Bone marrow (tissue), 2 donors: ENCODE data around the gene NUDCD3.
A peak's percentile ranks its signal among the peaks of the same experiment; 100 is the strongest.
"Not testable (repeated sequence)": the region's sequence is repeated elsewhere in the genome, so short reads cannot be mapped to it uniquely, and the experiment has no call there.

Source experiments
- DNase-seq, 2 donors: peaks; one replicate each; lab custom pipeline; 2025; lab: John Stamatoyannopoulos, UW

Gene NUDCD3

GRCh38 chr7:44517175-44517574, 26.7 kb upstream of the NUDCD3 start:
- no peak for DNase-seq

- no peak for DNase-seq
These were observed 25.3 kb upstream of the NUDCD3 start for GRCh38 chr7:44515590-44516268.

GRCh38 chr7:44512736-44513135, 22.3 kb upstream of the NUDCD3 start:
- DNase-seq, result no peak

GRCh38 chr7:44511863-44512468, 21.5 kb upstream of the NUDCD3 start:
- DNase-seq, result no peak

- no peak for DNase-seq
These were observed 20.8 kb upstream of the NUDCD3 start for GRCh38 chr7:44511236-44511635.

- no peak for DNase-seq
These were observed 18.0 kb upstream of the NUDCD3 start for GRCh38 chr7:44508328-44509030.

GRCh38 chr7:44506592-44507288, 16.3 kb upstream of the NUDCD3 start:
- not testable (repeated sequence) for DNase-seq

GRCh38 chr7:44505595-44505994, 15.1 kb upstream of the NUDCD3 start:
- DNase-seq, result no peak

- no peak for DNase-seq
These were observed 7.9 kb upstream of the NUDCD3 start for GRCh38 chr7:44498230-44498954.

GRCh38 chr7:44497155-44498027, 6.9 kb upstream of the NUDCD3 start:
- no peak for DNase-seq

- DNase-seq, result no peak
These were observed 5.9 kb upstream of the NUDCD3 start for GRCh38 chr7:44496385-44496784.

GRCh38 chr7:44494960-44495359, 4.5 kb upstream of the NUDCD3 start:
- DNase-seq, result no peak

- DNase-seq, result no peak
These were observed 771 bp upstream of the NUDCD3 start for GRCh38 chr7:44491229-44491628.

- peak; percentile 12 to 30 for DNase-seq
These were observed 505 bp downstream of the NUDCD3 start for GRCh38 chr7:44489955-44490350.

GRCh38 chr7:44488955-44489354, 1.5 kb downstream of the NUDCD3 start:
- DNase-seq, result no peak

- DNase-seq, result no peak
These were observed 3.8 kb downstream of the NUDCD3 start for GRCh38 chr7:44486693-44487092.

GRCh38 chr7:44486001-44486400, 4.5 kb downstream of the NUDCD3 start:
- no peak for DNase-seq

- DNase-seq, result no peak
These were observed 5.8 kb downstream of the NUDCD3 start for GRCh38 chr7:44484482-44485313.

GRCh38 chr7:44482502-44483485, 7.7 kb downstream of the NUDCD3 start:
- no peak for DNase-seq
